ENCODE measurements around the gene ACSM3. TPM values are rescaled to one million over a fixed set of nuclear protein-coding genes. Genes with fewer than 3 reads are reported as not detected.

The ACSM3 gene
- total RNA-seq, 1 donor from 2014 or later = not detected

DNA sequence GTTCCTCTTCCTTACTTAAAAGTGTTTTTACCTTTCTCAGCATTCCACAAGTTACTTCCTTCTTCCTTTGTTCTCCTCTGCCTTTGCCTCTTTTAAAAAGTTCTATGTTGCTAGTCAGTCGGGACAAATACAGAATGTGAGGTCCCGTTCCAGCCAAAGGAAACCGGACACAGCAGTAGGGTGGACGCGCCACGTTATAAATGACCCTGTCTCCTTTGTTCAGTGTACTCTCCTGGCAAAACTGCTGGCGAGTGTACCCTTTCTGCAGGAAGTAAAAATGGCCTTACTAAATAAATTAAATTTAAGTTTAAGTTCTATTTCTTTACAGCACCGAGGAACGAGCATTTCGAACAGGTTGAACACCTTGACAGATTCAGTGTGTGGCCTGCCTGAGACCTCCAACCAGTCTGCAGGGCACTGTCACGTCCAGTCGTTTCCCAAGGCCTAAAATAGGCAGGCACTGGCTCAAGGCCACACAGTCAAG lies 41.9 kb downstream of the ACSM3 start:
- DNase-seq (ENCODE audit: low read depth in 2 of 2) = peak; percentile 38 to 69

DNA sequence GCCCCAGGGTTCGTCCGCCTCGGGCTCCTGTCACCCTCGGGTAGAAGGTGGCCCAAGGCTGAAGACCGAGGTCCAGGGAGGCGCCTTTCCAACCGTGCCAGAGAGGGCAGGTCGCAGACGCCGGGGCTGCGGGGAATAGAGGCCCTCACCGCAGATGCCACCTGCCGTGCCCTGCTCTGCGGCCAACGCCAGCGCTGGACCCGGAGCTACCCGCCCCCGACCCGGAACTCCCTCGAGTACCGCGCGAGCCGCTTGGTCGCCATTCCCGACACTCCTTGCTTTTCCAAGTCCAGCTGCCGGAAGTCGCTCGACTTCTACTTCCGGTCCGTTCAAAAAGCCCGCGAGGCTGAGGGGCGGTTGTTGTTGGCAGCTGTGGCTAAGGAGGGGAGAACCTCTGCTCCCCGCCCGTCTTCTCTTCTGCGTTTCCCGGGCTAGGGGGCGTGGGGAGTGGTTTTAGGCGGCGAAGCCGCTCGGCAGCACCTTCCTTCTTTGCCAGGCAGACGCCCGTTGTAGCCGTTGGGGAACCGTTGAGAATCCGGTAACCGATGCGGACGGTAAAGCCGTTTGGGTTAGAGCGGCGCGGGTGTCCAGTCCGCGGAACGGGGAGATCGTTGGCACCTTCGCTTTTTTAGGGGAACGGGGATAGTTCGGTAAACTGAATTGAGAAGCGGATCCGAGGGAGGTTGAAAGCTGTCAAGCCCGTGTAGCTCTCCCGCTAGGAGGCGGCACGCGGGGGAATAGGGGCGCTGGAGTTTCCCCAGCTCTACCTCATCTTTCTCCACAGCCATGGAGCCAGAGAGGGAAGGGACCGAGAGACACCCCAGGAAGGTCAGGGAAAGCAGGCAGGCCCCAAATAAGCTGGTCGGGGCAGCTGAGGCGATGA lies 42.6 kb downstream of the ACSM3 start, which contains the start of the genes ERI2 and REXO5:
ERI2 (minus strand) TSS at position 305 of the 883 bp plus-strand sequence; CDS start at position 263, 42 bp downstream.
REXO5 (plus strand) TSS at position 360 of the 883 bp plus-strand sequence; CDS start at position 787, 427 bp downstream.
- DNase-seq (ENCODE audit: low read depth in 2 of 2) = peak; percentile 86 to 96

DNA sequence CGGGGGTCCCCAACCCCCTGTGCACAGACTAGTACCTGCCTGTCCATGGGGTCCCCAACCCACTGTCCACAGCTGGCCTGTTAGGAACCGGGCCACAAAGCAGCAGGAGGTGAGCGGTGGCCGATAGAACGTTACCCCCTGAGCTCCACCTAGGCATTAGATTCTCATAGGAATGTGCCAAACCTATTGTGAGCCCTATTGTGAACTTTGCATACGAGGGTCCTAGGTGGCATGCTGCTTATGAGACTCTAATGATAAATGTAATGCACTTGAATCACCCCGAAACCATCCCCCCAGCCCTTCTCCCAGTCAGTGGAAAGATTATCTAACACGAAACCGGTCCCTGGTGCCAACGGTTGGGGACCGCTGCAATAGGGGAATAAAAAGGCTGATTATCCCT lies 44.0 kb downstream of the ACSM3 start:
- no peak for DNase-seq (ENCODE audit: low read depth in 2 of 2)

DNA sequence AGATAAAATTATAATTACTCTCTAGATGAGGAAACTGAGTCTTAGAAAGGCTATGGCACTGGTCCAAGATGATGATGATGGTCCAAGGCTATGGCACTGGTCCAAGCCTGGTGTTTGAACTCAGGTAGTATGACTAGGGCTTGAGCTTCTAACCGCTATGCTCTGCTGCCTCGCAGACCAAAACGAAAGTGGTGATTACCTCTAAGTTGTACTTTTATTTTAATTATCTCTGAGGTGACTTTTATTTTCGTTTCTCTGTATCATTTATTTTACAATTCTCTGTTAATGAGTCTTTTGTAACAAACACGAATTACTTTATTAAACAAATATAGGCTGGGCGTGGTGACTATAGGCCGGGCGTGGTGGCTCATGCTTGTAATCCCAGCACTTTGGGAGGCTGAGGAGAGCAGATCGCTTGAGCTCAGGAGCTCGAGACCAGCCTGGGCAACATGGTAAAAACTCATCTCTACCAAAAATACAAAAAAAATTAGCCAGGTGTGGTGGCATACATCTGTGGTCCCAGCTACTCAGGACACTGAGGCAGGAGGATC lies 48.1 kb downstream of the ACSM3 start:
- no peak for DNase-seq (ENCODE audit: low read depth in 2 of 2)

DNA sequence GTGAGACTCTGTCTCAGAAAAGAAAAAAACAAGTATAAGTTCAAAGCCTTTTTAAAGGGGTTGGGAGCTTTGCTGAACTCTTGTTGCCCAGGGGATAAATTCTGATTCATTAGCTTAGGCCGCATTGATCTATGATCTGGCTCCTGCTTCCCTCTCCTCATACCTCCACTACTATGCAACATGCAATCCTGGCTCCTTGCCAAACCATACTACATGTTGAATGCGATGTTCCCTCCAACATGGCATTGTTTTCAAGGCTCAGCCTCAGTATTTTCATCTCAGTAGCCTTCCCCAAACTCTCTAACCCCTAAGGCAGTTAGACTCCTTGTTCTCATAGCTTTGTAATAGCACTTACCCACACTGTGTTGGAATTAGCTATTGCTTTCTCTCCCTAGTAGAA lies 48.7 kb downstream of the ACSM3 start:
- no peak for DNase-seq (ENCODE audit: low read depth in 2 of 2)

DNA sequence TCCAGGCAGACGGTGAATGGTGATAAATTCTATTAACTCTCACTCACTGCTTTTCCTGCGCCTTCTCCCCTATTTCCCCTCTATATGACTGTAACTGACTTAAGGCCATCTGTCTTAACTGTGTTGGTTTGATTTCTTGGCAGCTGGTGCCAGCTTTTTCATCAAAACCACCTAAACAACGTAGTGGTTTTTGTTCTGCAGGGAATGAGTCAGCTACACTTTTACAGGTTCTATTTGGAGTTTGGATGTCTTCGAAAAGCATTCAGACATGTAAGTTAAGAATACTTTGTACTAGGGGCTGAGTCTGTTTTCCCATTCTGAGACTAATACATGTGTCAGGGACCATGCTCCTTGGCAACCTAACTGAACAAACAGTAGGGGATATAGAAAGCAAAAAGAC lies 51.0 kb downstream of the ACSM3 start:
- peak in 1 of 2 donors; percentile 88 for DNase-seq (ENCODE audit: low read depth in 2 of 2)

DNA sequence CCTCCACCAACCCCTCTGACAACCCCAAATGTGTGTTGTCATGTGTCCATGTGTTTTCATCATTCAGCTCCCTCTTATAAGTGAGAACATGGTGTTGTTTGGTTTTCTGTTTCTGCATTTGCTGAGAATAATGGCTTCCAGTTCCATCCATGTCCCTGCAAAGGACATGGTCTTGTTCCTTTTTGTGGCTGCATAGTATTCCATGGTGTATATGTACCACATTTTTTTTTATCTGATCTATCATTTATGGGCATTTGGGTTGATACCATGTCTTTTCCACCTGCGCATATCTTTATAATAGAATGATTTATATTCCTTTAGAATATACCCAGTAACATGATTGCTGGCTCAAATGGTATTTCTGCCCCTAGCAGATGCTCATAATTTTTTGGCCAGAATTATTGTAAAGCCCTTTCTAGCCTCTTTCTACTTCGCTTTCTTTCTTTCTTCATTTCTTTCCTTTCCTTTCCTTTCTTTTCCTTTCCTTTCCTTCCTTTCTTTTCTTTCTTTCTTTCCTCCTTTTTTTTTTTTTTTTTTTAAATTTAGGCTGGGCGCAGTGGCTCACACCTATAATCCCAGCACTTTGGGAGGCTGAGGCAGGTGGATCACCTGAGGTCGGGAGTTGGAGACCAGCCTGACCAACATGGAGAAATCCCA lies 55.2 kb downstream of the ACSM3 start:
- no peak for DNase-seq (ENCODE audit: low read depth in 2 of 2)

DNA sequence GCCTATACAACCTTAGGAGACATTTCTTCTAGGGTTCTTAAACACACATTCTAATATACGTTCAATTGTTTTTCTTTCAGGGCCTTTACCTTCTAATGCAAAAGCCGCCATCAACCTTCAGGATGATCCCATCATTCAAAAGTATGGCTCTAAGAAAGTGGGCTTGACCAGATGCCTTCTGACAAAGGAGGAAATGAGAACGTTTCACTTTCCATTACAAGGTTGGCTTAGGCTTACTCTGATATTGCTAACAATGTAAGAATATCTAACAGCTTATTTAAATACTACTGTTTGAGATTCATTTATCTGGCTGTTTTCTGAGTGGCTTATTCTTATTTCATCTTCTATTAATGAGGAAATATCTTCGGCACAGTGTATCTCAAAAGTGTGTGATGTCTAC lies 57.9 kb downstream of the ACSM3 start:
- no peak for DNase-seq (ENCODE audit: low read depth in 2 of 2)

DNA sequence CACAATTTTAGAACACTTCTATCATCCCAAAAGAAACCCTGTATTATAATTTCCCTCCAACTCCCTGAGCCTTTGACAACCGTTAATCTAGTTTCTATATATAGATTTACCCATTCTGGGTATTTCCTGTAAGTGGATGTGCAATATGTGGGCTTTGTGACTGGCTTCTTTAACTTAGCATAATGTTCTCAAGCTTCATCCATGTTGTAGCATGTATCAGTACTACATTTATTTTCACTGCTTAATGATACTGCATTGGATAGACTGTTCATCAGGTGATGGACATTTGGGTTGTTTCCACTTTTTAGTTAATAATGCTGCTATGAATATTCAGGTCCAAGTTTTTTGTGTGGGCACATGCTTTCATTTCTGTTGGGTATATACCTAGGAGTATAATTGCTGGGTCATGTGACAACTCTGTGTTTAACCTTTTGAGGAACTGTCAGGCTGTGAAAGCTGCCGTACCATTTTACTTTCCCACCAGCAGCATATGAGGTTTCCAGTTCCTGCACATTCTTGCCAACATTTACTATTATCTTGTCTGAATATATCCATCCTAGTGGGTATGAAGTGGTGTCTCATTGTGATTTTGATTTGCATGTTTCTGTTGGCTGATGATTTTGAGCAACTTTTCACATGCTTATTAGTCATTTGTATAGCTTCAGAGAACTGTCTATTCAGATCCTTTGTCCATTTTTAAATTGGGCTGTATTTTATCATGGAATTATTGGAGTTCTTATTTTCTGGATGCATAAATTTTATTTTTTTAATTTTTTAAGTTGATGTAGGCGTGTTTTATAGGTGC lies 58.9 kb downstream of the ACSM3 start:
- DNase-seq (ENCODE audit: low read depth in 2 of 2) = no peak

DNA sequence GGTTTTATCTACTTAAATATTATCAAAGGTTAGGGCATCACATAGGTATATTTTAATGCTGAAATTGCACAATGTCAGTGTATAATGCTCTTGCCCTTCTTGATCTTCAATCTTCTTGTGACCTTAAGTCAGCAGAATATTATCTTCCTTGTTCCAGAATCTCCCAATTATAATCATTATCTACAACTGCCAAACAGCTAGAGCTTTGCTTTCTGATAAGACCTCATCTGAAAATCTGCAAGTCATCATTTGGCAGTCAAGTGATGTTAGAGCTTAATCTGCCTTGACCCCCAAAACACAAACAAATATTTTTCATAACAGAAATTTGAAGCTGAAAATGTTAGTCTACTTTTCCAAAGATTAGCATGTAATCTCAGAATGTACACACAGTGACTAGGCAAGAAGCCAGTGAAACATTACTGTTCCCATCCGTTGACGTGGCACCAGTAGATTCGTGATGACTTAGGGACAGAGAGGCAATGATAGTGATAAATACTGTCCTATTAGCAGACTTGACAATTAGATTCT lies 62.3 kb downstream of the ACSM3 start:
- DNase-seq (ENCODE audit: low read depth in 2 of 2) = no peak

DNA sequence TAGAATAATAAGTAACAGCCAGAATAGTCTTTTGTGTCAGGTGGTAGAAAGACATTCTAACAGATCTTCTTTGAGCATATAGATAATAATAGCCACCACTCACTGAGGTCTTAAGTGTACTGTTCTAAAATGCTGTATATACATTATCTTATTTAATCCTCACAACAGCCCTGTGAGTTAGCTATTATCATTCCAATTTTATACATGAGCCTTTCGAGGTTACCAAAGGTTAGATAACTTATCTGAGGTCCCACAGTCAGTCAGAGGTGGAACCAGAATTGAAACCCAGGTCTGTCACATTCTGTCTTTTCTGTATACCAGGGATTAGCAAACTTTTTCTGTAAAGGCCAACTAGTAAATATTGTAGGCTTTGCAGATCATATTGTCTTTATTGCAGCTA lies 65.7 kb downstream of the ACSM3 start:
- no peak for DNase-seq (ENCODE audit: low read depth in 2 of 2)

DNA sequence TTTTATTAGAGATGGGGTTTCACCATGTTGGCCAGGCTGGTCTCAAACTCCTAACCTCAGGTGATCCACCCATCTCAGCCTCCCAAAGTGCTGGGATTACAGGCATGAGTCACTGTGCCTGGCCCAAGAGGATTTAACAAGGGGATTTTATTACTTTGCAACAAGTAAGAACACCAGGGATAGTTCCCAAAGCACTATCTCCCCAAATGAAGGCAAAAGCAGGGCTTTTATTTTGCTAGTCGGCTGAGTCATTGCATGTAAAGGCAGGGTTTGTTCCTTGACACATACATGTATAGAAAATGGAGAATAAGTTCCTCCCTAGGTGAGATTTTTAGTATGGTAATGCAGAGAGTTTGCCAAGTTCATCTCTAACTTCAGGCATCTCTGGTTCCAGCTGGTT lies 66.6 kb downstream of the ACSM3 start:
- DNase-seq (ENCODE audit: low read depth in 2 of 2) = no peak

DNA sequence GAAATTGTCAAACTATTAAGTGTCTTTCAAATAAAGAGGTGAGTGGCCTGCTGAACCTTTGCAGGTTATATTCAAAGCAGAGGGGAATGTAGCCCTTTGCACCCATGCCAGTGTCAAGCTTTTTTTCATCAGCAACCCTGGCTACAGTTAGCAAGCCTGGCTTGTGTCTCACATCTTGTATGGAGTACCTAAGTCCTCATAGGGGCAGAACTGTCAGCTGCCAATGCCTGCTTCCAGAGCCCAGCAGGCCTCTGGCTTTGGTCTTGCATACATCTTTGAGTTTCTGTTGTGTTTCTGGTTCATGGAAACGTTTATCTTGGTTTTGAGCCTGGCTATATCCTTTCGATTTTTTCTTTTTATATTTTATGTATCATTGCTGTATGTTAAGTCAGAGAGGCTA lies 69.3 kb downstream of the ACSM3 start:
- no peak for DNase-seq (ENCODE audit: low read depth in 2 of 2)

DNA sequence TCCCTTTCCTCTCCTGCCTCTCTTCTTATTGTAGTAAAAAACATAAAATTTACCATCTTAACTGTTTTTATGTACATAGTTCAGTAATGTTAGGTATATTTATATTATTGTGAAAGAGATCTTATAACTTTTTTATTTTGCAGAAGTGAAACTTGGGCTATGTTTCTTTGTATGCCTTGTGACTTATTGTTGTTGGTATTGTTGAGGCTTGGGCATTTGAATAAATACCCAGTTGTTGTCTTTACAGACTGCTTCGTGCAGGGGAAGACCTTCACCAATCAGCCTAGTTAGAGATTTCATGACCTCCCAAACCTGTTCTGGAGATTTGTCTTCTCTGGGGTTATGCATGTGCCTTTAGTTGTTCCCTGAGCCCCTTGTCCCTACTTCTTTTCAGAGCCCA lies 74.4 kb downstream of the ACSM3 start:
- no peak for DNase-seq (ENCODE audit: low read depth in 2 of 2)

DNA sequence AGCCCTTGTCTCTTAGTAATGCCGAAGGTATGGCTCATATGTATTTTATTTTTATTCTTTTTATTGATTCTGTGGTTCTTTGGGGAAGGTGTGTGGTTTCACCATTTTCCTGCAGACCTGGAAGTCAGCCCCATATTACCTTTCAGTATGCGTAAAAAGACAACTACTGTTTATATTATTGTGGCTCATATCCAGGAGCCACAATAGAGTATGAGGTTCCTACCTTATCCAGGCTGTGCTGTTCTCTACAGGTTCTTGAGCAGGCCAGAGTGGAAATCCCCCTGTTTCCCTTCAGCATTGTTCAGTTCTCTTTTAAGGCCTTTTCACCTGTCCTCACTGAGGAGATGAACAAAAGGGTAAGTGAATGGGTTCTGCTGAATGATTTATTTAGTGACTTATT lies 75.7 kb downstream of the ACSM3 start:
- no peak for DNase-seq (ENCODE audit: low read depth in 2 of 2)

DNA sequence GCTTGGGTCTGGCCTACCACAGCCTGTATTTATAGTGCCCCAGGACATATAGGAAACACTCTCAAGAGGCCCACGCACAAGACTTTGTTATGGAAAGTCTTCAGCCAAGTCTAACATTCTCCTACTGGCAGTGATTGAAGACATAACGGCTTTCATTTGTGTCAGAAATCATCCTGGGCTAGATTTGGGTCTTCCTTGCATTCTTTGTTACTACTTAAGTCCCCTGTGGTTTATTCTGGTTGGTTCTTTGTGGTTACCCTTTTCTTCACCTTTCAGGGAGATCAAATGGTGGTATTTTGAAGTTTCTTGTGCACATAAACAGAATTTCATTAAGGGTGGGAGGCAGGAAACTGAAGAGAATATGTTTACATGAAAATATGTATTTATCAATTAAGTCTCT lies 80.2 kb downstream of the ACSM3 start:
- no peak for DNase-seq (ENCODE audit: low read depth in 2 of 2)

DNA sequence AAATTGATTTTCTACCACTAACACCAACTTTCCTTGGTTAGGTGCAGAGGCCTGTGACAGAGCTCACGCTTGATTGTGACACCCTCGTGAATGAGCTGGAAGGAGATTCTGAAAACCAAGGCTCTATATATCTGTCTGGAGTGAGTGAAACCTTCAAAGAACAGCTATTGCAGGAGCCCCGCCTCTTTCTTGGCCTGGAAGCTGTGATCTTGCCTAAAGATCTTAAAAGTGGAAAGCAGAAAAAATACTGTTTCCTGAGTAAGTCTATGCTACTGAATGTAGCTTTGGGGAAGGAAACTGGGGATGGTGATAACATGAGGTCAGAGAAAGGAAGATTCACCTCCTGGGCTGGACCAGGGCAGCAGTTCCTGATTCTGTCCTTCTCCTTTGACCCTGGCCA lies 80.8 kb downstream of the ACSM3 start:
- DNase-seq (ENCODE audit: low read depth in 2 of 2) = peak in 1 of 2 donors; percentile 47

DNA sequence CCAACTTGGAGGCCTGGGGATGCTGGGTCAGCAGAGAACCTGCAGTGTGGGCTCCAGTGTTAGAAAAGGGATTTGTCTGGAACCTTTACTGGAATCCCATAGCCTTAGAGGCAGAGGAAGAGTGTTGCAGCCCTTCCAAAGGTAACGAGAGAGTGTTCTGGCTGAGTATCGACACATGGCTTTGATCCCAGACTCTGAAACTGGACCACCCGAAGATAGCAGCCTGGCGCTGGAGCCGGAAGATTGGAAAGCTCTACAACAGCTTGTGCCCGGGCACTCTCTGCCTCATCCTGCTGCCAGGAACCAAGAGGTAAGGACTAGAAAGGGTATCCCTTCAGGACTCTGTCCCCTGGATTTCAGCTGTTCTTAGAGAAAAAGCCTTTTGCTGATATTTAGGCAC lies 82.2 kb downstream of the ACSM3 start:
- DNase-seq (ENCODE audit: low read depth in 2 of 2) = no peak

DNA sequence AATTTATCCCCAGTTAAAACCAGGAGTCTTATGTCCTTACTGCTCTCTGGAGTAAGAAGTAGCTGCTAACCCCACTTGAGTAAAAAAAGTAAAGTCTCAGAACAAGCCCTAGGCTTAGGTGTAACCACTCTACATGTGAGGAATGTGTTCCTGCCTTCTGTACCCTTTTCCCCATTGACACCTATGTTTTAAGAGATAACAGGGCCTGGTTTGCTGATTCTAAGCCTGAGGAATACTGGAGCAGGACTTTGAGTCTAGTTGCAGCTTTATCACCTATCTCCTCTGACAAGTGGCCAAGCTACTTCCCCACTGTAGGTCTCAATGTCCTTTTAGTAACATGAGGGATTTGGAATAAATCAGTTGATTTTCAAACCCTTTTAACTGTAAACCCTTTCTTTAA lies 82.7 kb downstream of the ACSM3 start:
- no peak for DNase-seq (ENCODE audit: low read depth in 2 of 2)
